ENCODE results near the gene LPGAT1.

GRCh38 chr1:211742889-211743529 is 87.6 kb downstream of the LPGAT1 start:
- TF ChIP-seq POLR2A (IDR thresholded peaks at IDR 0.05; ENCODE audit: low read depth, low read length) (no peak), CTCF (IDR thresholded peaks at IDR 0.05; ENCODE audit: extremely low read depth in 1 of 2, insufficient read depth in 1 of 2, low read depth in 1 of 2, low read length in 2 of 2) (no peak)
